ENCODE results near the gene SPINT2. TPM values are rescaled to one million over a fixed set of nuclear protein-coding genes. Genes with fewer than 3 reads are reported as not detected.

Gene SPINT2
- total RNA-seq (10 to 100 TPM in 7 of 9 donors, 1 to 10 TPM in 2; 3.5 to 27.7 (median 15.9) TPM), polyA plus RNA-seq (10 to 100 TPM in 1 of 2 donors, 1 to 10 TPM in 1; 3.6 to 11.3 TPM)
- long read RNA-seq, donor 1, transcript SPINT2-201 (7 exons, 1,802 nt), result major isoform, 16 of 19 reads
- long read RNA-seq, donor 1, partial matches to known transcripts, result 1 of 19 reads
- long read RNA-seq, donor 1, other reads (novel, unspliced or antisense), result 2 of 19 reads
- long read RNA-seq, donor 2, transcript SPINT2-201 (7 exons, 1,802 nt), result major isoform, 132 of 146 reads
- long read RNA-seq, donor 2, partial matches to known transcripts, result 3 of 146 reads
- long read RNA-seq, donor 2, other reads (novel, unspliced or antisense), result 8 of 146 reads
- long read RNA-seq, donor 3, transcript SPINT2-201 (7 exons, 1,802 nt), result major isoform, 46 of 55 reads
- long read RNA-seq, donor 3, partial matches to known transcripts, result 4 of 55 reads
- long read RNA-seq, donor 3, other reads (novel, unspliced or antisense), result 4 of 55 reads

- 12 to 31% (median 20%) methylated on average over 36 to 78 of the region's 78 CpGs for WGBS, 4 donors
- H3K36me3 ChIP-seq, result no peaks in the 10 kb centered on the region
- DNase-seq, result no peak
- TF ChIP-seq POLR2A (IDR thresholded peaks at IDR 0.05), result no peak
- no peak for TF ChIP-seq CTCF (IDR thresholded peaks at IDR 0.05)
- peak within 1 kb of the TSS in 9 of 12 donors; percentile 3 to 89 (median 46) for H3K27ac ChIP-seq
- intact Hi-C loops (cut with DNase I), result no loop called here
- no peaks in the 10 kb centered on the region for H3K27me3 ChIP-seq
- peak; percentile 21 to 67 (median 28) for ATAC-seq
- peak within 1 kb of the TSS; percentile 19 to 75 (median 58) for H3K4me3 ChIP-seq
- no peaks in the 10 kb centered on the region for H3K9me3 ChIP-seq
- H3K4me1 ChIP-seq, result peaks cover 4 to 21% (median 11%) of the 10 kb centered on the region in 12 donors
Measured at GRCh38 chr19:38264486-38265212, at the start of gene SPINT2. TSS of gene SPINT2 (plus strand) at chr19:38264573. CDS start at chr19:38264893, 320 bp downstream.

- DNase-seq, result no peak
- H3K4me1 ChIP-seq, result no peaks in the 10 kb centered on the region
- TF ChIP-seq POLR2A (IDR thresholded peaks at IDR 0.05) (no peak), CTCF (IDR thresholded peaks at IDR 0.05) (no peak)
- intact Hi-C loops (cut with DNase I), result no loop called here
- H3K27me3 ChIP-seq, result peaks cover 0 to 32% (median 6%) of the 10 kb centered on the region in 9 donors
- WGBS, 4 donors, result 72 to 76% (median 75%) methylated on average over 16 to 26 of the region's 26 CpGs
- no peak overlapping the region for H3K4me3 ChIP-seq
- no peak for ATAC-seq
- no peaks in the 10 kb centered on the region for H3K36me3 ChIP-seq
- no peak overlapping the region for H3K27ac ChIP-seq
- no peaks in the 10 kb centered on the region for H3K9me3 ChIP-seq
Measured at GRCh38 chr19:38216785-38217641, 47.4 kb upstream of the SPINT2 start.

- intact Hi-C loops (cut with DNase I), result no loop called here
- WGBS, 4 donors, result 95 to 97% (median 96%) methylated on average over 3 of the region's 3 CpGs
- TF ChIP-seq CTCF (IDR thresholded peaks at IDR 0.05), result no peak
- no peak for TF ChIP-seq POLR2A (IDR thresholded peaks at IDR 0.05)
- no peak for ATAC-seq
- DNase-seq, result no peak
- H3K9me3 ChIP-seq, result no peaks in the 10 kb centered on the region
- H3K27me3 ChIP-seq, result peaks cover 0 to 43% (median 13%) of the 10 kb centered on the region in 9 donors
- no peak overlapping the region for H3K4me3 ChIP-seq
- H3K4me1 ChIP-seq, result no peaks in the 10 kb centered on the region
- H3K36me3 ChIP-seq, result no peaks in the 10 kb centered on the region
- no peak overlapping the region for H3K27ac ChIP-seq
Measured at GRCh38 chr19:38218204-38218603, 46.2 kb upstream of the SPINT2 start.
